HG02610 (cell line): ENCODE data around the gene CAVIN1.
A peak's percentile ranks its signal among the peaks of the same experiment; 100 is the strongest.
"Not testable (repeated sequence)": the region's sequence is repeated elsewhere in the genome, so short reads cannot be mapped to it uniquely, and the experiment has no call there.

Experiments
- ATAC-seq: cut with Tn5 transposase; IDR thresholded peaks from one replicate; pipeline ENCODE4 v1.9.1; 2021; ENCODE audit warnings: mild to moderate bottlenecking, moderate library complexity; ENCODE audit not compliant: unreplicated experiment

CAVIN1 gene

DNA sequence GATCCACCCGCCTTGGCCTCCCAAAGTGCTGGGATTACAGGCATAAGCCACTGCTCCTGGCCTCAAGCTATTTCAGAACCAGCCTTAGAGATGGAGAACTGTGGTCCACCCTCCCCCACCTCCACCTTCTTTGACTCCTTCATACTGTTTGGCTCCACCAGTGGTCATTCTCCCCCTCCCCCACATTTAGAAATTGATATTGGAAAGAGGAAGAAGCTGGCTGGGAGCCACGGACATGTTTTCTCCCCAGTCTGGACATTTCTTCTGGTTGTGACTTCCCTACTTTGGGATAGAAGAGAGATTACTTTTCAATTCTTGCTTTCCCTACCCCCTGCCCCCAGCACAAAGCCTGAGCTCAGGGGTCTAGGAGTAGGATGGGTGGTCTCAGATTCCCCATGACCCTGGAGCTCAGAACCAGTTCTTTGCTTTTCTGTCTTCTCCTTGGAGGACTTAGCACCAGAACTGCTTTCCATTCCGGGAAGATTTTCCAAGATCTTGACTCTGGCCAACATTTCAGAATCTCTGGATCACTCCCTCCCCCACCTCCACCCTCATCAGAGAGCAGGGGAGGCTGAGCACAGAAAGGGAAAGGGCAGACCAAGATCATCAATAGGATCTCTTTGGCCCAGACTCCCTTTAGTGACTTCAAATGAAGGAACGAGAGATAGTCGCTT is 16.3 kb downstream of the CAVIN1 start:
- no peak for ATAC-seq

DNA sequence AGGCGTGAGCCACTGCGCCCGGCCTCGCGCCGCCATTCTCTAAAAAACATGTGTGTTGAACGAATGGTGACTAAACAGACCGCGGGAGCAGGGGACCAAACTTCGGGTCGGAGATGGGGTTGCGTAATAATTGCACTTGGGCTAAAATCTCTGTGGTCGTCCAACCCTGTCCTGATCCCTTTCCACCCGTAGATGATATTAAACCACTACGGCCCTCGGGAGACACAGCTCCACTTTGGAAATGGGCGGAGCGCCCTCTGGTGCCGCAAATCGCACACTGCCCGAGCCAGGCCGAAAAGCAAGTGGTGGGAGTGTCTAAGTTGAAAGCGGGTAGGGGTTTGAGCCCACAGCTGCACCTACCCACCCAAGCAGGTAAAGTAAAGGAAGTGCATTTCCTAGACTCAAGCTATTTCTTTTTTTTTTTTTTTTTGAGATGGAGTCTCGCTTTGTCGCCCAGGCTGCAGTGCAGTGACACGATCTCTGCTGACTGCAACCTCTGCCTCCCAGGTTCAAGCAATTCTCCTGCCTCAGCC is 17.0 kb downstream of the CAVIN1 start:
- peak; percentile 51 for ATAC-seq

DNA sequence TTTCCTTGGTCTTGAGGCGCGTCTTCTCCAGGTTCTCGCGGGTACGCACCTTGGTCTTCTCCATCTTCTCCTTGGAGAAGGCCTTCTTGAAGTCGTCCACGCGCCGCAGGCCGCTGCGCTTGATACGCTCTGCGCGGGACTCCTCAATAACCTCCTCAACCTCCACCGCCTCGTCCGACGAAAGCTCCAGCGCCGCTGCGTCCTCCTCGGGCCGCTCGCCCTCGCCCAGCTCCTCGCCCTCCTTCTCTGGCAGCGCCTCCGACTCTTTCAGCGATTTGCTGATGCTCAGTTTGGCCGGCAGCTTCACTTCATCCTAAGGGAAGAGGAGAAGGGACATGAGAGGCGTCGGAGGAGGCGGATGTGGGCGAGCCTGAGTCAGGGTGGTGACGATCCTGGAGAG is 18.0 kb downstream of the CAVIN1 start:
- ATAC-seq: no peak

DNA sequence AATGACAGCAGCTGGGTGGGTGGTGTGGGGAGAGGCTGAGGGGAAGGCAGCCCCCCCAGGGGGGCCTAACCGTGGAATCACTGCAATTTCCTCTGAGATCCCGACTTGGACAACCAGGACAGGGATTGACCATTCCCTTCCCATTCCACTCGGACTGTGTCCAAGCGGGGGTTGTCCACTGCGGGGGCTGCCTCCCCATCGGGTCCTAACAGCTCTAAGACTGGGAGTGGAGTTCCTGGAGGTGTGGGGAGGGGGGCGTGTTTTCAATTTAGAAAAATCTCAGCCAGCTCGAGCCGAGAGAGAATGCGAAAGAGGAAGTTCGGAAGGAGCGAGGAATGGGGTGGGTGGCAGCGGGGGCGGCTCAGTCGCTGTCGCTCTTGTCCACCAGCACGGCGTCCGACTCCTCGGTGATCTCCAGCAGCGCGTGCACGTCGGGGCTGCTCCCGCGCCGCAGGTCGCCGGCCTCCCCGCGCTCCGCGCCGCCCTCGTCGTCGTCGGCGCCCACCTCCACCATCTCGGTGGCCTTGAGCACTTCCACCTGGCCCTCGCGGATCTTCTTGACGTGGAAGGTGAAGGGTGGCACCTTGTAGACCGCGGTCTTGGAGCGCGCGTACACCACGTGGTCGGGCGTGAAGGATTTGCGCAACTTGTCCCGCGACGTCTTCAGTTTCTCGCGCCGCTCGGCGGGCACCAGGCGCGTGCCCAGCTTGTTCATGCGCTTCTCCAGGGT is 18.6 kb downstream of the CAVIN1 start:
- no peak for ATAC-seq

DNA sequence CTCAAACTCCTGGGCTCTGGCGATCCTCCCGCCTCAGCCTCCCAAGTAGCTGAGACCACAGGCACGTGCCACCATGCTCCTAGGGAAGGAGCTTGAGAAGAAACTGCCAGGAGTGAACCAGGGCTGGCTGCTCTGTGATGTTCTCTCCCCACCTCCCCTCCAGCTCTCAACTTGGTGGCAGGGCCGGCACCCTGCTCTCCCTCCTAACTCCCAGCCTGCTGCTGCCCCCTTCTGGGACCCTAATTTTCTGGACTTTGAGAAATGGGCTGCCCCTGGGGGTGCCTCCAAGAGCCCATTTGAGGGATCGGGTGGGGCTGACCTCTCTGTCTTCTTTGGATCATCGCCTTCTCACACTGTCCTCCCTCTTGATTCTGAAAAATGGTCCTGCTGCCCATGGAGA is 19.9 kb downstream of the CAVIN1 start:
- ATAC-seq: no peak

DNA sequence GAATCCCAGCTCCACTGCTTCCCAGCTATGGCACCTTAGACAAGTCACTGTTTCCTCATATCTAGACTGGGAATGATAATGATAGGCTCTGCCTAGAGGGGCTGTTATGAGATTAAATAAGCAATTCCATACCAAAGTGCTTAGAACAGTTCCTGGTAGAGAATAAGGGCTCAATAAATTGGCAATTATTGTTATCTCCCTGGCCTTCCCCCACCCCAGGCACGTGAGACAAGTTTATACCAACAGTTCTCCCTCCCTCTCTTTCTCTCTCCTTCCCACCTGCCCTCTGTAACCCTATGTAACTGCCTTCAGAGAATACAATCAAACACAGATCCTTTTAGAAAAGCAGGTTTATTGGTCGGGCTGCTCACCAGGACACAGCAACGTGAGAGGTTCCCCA is 20.9 kb downstream of the CAVIN1 start:
- no peak for ATAC-seq

DNA sequence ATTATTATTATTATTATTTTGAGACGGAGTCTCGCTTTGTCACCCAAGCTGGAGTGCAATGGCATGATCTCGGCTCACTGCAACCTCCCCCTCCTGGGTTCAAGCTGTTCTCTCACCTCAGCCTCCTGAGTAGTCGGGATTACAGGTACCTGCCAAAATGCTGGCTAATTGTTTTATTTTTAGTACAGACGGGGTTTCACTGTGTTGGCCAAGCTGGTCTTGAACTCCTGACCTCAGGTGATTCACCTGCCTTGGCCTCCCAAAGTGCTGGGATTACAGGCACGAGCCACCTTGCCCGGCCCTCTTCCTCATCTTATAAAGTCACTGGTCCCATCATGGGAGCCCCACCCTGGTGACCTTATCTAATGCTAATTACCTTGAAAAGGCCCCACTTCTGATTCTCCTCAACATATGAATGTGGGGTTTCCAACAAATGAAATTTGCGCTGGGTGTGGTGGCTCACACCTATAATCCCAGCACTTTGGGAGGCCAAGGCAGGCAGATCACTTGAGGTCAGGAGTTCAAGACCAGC is 22.1 kb downstream of the CAVIN1 start:
- ATAC-seq: not testable (repeated sequence)

DNA sequence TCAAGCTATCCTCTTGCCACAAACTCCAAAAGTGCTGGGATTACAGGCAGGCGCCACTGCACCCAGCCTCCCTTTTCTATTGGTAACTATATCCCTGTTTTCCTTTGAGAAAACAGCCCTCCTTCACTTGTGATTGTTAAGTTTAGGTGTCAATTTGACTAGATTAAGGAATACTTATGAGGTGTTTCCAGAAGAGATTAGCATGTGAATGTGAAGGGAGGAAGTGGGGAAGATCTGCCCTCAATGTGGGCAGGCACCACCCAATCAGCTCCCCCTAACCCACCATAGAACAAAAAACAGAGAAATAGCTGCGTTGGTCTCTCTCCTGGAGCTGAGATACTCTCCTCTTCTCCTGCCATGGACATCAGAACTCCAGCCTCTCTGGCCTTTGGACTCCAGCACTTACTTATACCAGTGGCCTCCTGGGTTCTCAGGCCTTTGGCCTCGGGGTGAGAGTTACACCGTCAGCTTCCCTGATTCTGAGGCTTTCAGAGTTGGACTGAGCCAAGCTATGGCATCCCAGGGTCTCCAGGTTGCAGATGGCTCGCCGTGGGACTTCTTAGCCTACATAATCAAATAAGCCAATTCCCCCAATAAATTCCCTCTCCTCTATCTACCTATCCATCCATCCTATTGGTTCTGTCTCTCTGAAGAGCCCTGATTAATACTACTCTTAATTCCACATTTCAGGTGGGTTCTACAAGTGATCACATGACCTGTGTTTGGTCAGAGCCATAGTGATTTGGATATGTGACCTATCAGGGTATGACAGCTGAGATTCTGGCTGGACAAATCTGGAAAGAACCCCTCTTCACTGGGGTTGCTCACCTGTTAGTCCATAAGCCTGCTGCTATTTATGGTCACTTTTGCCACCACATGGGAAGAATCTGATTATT is 22.9 kb downstream of the CAVIN1 start:
- ATAC-seq: no peak

DNA sequence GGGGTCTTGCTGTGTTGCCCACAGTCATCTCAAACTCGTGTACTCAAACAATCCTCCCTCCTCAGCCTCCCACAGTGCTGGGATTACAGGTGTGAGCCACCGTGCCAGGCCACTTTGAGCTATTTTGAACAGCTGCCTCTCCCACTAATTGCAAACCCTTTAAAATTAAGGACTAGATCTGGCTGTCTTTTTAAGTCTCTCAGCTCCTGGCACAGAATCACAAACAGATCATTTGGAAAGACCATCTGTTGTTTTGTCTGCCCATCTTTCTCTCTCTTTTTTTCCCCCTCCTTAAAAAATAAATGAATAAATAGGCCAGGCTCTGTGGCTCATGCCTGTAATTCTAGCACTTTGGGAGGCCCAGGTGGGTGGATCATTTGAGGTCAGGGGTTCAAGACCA is 23.9 kb downstream of the CAVIN1 start:
- ATAC-seq: no peak

DNA sequence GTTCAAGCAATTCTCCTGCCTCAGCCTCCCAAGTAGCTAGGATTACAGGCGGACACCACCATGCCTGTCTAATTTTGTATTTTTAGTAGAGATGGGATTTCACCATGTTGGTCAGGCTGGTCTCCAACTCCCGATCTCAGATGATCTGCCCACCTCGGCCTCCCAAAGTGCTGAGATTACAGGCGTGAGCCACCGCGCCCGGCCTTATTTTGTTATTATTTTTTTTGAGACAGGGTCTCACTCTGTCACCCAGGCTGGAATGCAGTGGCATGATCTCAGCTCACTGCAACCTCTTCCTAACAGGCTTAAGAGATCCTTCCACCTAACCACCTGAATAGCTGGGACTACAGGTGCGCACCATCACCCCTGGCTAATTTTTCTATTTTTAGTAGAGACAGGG is 27.5 kb downstream of the CAVIN1 start:
- ATAC-seq: not testable (repeated sequence)

DNA sequence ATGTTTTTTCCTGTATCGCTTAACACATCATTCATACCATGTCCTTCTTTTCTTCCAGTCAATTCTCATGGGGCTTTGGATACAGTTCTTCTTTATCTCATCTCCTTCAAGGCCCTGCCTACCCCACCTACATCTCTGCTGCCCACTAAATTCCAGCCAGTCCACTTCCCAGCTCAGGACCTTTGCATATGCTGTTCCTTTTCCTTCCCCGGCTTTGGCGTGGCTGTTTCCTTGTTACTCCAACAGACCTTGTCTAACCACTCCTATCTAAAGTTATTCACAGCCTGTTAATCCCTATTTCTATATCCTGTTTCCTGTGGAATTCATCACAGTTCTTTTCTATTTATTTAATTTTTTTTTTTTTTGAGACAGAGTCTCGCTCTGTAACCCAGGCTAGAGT is 28.2 kb downstream of the CAVIN1 start:
- ATAC-seq: no peak

DNA sequence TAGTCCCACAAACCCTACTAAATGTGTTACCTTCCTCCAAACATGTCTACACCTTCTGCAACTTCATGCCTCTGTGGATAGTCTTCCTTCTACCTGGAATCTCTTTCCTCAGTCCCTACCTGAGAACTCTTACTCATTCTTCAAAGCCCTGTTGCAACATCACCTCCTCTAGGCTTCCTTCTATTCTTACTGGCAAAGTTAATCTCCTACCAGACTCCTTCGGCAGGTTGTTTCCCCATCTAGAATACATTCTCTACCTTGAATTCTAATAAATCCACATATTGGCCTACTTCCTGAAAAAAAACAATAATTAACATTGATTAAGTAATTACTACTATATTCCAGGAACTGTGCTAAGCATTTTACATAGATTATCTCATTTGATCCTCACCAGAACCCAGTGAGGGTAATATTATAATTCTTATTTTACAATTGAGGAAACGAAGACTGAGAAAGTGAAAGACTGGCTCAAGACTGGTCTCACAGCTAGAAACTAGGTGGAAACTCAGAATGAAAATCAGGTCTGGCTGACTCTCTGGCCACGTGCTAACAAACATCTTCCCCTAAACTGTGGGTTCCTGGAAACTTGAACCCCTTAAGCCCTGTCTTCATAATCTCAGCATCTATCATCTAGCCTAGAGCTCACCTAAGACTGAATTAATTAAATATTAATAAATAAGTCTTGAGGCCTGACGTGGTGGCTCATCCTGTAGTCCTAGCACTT is 30.2 kb downstream of the CAVIN1 start:
- no peak for ATAC-seq

DNA sequence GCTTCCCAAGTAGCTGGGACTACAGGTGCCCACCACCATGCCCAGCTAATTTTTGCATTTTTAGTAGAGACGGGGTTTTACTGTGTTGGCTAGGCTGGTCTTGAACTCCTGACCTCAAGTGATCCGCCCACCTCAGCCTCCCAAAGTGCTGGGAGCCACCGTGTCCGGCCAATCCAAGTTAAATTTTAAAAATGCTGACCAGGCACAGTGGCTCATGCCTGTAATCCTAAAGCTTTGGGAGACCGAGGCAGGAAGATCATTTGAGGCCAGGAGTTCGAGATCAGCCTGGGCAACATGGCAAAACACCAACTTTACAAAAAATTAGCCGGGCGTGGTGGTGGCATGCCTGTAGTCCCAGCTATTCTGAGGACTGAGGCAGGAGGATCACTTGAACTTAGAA is 31.6 kb downstream of the CAVIN1 start:
- not testable (repeated sequence) for ATAC-seq

DNA sequence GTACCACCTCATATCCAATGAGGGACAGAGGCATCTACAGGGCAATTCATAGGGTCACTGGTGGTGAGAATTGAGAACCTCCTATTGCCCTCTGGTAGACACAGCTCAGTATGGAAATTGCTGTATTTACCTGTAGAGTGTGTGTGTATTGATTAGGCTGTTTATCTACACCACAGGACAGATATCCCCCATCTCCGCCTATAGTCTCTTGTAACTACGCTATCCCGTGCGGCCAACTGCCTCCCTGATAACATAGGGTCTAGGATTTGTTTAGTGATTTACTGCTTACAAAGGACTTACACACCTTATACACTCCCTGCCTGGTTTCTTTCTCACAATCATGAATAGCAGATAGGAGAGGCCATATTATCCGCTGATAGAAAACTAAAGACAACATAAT is 33.2 kb downstream of the CAVIN1 start:
- ATAC-seq: no peak

DNA sequence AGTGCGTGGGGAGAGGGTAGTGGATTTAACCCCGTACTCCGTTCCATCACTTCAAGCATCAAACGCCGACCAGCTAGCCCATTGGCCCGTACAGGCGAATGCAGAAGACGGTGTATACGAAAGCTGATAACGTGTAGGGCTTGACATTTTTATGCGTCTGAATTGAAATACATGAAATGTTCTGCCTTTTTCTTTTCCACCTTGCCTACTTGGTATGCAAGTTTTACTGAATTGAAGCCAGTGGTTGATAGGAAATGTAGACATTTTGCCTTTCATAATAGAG is 34.0 kb downstream of the CAVIN1 start:
- peak; percentile 30 for ATAC-seq

DNA sequence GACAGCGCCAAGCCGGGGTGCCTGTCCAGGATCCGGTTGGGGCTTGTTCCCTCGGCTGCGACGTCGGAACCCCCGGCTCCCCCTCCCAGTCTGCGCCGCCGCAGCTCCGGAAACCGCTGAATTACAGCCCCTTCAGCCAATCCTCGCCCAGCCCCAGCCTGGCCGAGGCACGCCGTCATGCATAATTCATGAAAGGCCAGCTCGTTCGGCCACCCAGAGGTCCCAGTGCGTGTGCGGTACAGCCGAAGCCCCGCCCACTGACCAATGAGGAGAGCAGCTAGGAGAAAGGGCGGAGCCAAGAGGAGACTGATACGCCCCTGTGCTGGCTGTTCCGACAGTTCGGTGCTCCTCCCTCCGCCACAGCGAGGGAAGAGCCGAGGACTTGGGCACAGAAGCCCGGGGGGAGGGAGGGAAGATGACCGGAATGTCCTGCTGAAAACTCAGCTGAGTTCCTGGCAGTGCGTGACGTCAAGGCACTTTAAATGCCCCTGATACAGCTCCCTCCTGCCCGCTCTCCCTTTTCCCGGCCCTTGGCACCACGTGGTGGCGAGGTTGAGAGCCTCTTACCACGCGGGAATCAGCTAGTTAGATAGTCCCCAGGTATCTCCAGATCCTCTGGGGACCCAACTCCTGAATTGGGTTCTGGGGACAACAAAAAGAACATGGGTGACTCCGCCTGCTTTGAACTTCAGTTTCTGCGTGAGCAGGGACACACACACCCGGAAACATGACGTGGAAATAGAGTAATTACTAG is 34.5 kb downstream of the CAVIN1 start, which contains the start of gene STAT3:
TSS of gene STAT3 (minus strand) at position 62 of the 754 bp plus-strand sequence. CDS start 39,926 bp downstream, outside the sequence.
- peak; percentile 89 for ATAC-seq

DNA sequence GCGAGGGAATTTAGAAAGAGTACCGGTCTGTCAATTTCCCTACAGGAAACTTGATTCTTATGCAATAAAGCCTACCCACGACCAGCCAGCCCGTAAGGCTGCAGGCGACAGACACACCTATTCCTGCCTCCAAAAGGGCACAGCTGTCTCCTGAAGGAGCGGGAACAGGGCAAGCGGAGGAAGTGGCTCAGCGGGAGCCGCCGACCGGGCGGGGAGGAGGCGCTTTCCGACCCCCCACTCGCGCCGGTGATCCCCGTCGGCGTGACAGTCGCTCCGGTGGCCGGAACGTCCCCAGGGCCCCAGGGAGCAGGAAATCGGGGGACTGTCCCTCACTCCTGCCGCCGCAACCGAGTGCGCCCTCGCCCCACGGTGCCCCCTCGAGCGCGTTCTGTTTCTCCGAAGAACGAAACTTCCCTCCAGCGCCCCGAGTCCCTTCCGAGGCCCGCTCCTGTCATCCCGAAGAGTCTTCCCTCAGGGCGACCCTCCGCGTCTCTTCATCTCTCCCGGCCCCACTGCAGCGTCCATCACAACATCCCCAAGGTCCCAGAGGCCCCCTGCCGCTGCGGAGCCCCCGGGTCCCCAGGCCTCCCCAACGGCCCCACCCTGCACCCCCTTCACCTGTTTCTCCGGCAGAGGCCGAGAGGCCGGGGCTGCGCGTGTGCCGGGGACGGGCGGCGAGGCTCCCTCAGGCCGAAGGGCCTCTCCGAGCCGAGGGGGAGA is 35.2 kb downstream of the CAVIN1 start:
- no peak for ATAC-seq

DNA sequence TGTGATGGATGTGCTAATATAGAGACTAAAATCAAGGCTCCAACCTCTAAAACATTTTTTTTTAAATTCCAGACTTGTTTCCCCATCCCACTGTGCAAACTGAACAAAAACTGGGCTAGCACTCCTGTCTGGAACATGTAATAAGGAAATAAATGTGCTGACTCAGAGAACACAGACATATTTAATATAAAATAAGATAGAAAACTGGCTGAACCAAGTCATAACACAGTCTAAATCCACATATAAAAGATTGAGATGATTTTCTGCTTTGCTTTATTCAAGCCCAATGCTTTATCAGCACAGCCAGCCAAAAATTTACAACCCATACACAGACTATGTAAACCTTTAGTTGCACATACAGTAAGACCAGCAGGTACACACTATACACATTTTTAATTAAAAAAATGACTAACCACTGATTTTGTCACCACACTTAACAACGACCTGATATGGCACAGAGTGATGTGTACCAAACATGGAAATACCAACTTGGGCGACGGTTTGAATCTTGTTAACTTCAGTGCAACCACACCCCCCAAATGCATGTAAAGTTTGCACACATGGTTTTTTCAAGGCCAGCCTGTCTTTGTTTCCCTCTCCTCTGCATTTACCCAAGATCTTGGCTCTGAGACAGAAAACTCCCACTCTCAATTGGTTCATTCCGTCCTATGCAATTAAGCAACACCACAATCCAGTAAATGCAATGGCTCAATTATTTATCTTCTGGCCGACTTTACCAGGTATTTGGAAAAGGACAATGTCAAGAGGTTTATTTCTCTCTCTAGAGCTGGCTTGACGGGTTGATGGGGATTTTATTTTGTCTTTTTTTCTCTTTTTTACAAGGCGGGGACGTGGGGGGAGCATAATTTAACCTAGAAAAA is 36.0 kb downstream of the CAVIN1 start:
- ATAC-seq: no peak
